ENCODE data around the gene KCNJ8.

DNA sequence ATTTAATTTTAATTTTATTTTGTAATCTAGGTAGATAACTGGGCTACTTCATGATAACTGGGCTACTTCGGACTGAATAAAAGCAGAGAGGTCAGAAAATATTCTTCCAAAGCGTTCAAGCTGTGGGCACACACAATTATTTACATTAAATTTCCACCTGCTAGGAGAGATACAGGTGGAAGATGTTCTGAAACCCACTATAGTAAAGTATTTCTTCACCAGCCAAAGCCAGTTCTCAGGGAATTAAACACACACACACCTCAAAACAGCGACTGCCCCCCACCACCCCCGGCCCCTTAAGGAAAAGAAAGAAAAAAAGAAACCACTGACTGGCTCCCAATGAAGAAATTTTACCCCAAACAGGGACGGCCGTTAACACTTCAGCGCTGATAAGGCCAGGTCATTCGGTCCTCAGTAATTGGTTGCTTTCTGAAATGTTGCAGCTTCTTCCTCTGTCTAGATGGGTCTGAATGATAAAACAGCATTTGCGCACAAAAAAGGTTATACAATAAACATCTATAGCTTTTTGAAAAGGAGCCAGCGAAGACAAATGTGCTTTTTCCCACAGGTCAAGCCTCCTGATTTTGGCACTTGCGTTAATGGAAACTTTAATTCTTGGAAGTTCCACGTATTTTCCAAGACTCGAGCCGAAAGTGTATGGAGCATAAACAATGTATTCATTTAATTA lies 771 bp upstream of the KCNJ8 start:
- peak in 1 of 2 donors; percentile 21 for TF ChIP-seq POLR2A (IDR thresholded peaks at IDR 0.05)
- TF ChIP-seq, protein P1, sequence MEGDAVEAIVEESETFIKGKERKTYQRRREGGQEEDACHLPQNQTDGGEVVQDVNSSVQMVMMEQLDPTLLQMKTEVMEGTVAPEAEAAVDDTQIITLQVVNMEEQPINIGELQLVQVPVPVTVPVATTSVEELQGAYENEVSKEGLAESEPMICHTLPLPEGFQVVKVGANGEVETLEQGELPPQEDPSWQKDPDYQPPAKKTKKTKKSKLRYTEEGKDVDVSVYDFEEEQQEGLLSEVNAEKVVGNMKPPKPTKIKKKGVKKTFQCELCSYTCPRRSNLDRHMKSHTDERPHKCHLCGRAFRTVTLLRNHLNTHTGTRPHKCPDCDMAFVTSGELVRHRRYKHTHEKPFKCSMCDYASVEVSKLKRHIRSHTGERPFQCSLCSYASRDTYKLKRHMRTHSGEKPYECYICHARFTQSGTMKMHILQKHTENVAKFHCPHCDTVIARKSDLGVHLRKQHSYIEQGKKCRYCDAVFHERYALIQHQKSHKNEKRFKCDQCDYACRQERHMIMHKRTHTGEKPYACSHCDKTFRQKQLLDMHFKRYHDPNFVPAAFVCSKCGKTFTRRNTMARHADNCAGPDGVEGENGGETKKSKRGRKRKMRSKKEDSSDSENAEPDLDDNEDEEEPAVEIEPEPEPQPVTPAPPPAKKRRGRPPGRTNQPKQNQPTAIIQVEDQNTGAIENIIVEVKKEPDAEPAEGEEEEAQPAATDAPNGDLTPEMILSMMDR (IDR thresholded peaks at IDR 0.05), result no peak
- TF ChIP-seq POLR2AphosphoS5 (IDR thresholded peaks at IDR 0.05), result peak; percentile 26
